ENCODE results near the gene GH1. TPM values are rescaled to one million over a fixed set of nuclear protein-coding genes. Genes with fewer than 3 reads are reported as not detected.

GH1 gene
- polyA plus RNA-seq, 2 of the 4 experiments (the other 2 are of a cell fraction): not detected

DNA sequence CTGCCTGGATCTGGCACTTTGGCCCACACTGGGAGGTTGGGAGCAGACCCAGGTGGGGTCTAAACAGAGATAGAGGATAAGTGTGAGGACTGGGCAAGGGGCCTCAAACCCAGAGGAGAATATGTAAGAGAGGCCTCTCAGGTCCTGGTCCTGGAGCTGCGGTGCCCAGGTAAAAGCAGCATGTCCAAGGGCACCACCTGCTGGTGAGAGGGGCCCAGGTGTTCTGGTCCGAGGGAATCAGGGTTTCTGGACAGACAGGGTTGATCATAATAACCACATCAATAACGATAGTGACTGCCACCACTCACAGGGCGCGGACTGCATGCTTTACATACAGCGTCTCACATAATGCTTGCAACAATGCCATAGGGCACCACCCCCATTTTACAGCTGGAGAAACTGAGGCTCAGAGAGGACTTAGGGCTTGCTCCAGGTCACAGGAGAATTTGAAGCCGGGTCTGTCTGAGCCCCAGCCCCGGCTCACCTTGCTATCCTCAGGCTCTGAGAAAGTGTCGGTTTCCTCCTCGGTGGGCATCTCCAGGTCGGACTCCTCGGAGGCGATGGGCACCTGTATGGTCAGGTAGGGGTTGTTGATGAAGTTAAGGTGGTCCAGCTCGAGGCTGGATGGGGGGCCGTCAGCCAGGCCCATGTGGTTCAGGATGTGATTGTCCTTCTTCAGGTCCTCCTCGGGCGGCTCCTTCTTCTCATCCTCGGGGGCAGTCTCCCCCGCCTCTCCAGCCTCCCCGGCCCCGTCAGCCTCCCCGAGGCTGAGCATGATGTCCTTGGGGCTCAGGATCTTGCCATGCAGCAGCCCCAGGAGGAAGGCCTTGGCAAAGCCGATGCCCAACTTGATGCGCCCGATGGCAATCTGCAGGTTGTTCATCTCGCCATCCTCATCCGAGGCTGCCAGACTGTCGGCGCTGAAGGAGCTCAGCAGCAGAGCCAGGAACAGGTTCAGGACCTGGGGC is 32.6 kb upstream of the GH1 start:
- H3K9me3 ChIP-seq: no peaks in the 10 kb centered on the region
- WGBS (ENCODE audit: missing lambda C conversion rate): 56% methylated on average over 29 of the region's 29 CpGs
- DNase-seq (ENCODE audit: low read depth in 1 of 2, low spot score in 1 of 2) (peak; percentile 59 to 74), ATAC-seq (peak; percentile 30 to 69; a peak in 4 of 6 replicates), FAIRE-seq (no peak)
- H3K4me3 ChIP-seq: no peak overlapping the region
- no peak overlapping the region for H3K27ac ChIP-seq
- TF ChIP-seq RAD21 (conservative IDR thresholded peaks at IDR 0.05 in 1 of 2, IDR thresholded peaks at IDR 0.05 in 1 of 2): peak; percentile 36 to 54; a peak in 3 of 5 replicates
- peak; percentile 42; the same call in 2 of the 3 replicates for TF ChIP-seq SMC3 (IDR thresholded peaks at IDR 0.05)
- TF ChIP-seq MAZ (IDR thresholded peaks at IDR 0.05; ENCODE audit: borderline replicate concordance, low read depth, low read length): no peak
- TF ChIP-seq, protein P1, sequence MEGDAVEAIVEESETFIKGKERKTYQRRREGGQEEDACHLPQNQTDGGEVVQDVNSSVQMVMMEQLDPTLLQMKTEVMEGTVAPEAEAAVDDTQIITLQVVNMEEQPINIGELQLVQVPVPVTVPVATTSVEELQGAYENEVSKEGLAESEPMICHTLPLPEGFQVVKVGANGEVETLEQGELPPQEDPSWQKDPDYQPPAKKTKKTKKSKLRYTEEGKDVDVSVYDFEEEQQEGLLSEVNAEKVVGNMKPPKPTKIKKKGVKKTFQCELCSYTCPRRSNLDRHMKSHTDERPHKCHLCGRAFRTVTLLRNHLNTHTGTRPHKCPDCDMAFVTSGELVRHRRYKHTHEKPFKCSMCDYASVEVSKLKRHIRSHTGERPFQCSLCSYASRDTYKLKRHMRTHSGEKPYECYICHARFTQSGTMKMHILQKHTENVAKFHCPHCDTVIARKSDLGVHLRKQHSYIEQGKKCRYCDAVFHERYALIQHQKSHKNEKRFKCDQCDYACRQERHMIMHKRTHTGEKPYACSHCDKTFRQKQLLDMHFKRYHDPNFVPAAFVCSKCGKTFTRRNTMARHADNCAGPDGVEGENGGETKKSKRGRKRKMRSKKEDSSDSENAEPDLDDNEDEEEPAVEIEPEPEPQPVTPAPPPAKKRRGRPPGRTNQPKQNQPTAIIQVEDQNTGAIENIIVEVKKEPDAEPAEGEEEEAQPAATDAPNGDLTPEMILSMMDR (IDR thresholded peaks at IDR 0.05): peak; percentile 62
- no peak for TF ChIP-seq GATA3 (IDR thresholded peaks at IDR 0.05; ENCODE audit: borderline replicate concordance)
- ChIA-PET CTCF (interaction anchor here (0.8 to 10.0 kb wide), 33 partner anchors 8 to 182 kb away, joined by 3 to 105 read pairs (median 5); partner anchors contain the start of genes CD79B, CSHL1 and GH1), POLR2A (interaction anchor here (0.8 to 1.0 kb wide), 2 partner anchors 32 to 194 kb away, joined by 3 to 4 read pairs; no protein-coding TSS in a partner anchor)
- no peaks in the 10 kb centered on the region for H3K4me1 ChIP-seq
- no peak overlapping the region for H3K4me2 ChIP-seq

DNA sequence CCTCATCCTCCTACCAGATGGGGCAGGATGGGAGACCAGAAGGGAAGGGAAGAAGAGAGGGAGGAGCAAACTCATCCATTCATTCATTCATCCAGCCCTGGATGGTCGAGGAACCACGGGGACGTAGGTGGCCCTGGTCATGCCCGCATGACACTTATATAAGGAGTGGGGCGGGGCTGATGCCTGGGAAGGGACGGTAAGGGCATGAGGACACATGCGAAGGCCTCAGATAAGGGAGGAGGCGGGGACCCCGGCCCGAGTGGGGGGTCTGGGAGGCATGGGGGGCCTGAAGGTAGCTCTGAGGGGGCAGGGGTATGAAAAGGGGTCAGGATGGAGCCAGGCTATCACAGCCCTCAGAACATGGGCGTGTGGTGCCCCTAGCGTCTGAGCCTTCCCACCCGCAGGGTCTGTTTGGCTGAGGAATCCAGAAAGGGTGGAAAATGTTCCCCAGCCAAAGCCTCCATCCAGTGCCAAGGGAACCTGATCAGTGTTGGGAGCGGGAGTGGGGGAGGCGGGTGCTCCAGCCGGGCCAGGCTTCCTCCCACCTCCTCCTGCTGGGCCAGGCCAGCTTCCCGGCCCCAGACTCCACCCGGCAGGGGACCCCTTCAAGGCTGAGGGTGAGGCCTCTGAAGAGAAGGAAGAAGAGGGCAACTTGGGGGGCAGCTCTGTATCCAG is 31.1 kb upstream of the GH1 start:
- ChIA-PET CTCF (interaction anchor here (0.9 to 10.0 kb wide), 19 partner anchors 9 to 92 kb away, joined by 3 to 105 read pairs (median 9); partner anchors contain the start of genes CD79B, CSHL1 and GH1), POLR2A (interaction anchor here (0.8 to 1.0 kb wide), 2 partner anchors 30 to 196 kb away, joined by 3 to 4 read pairs; no protein-coding TSS in a partner anchor)
- H3K4me2 ChIP-seq: no peak overlapping the region
- WGBS (ENCODE audit: missing lambda C conversion rate): 55% methylated on average over 18 of the region's 18 CpGs
- no peak overlapping the region for H3K4me3 ChIP-seq
- no peak for TF ChIP-seq POLR2A (IDR thresholded peaks at IDR 0.05; ENCODE audit: low read length)
- TF ChIP-seq, protein P2, sequence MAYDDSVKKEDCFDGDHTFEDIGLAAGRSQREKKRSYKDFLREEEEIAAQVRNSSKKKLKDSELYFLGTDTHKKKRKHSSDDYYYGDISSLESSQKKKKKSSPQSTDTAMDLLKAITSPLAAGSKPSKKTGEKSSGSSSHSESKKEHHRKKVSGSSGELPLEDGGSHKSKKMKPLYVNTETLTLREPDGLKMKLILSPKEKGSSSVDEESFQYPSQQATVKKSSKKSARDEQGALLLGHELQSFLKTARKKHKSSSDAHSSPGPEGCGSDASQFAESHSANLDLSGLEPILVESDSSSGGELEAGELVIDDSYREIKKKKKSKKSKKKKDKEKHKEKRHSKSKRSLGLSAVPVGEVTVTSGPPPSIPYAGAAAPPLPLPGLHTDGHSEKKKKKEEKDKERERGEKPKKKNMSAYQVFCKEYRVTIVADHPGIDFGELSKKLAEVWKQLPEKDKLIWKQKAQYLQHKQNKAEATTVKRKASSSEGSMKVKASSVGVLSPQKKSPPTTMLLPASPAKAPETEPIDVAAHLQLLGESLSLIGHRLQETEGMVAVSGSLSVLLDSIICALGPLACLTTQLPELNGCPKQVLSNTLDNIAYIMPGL (CRISPR knock-in tag; IDR thresholded peaks at IDR 0.05; ENCODE audit: borderline replicate concordance): no peak
- TF ChIP-seq, protein P1 (IDR thresholded peaks at IDR 0.05): no peak
- no peak for TF ChIP-seq FOSB (CRISPR knock-in tag; IDR thresholded peaks at IDR 0.05)
- TF ChIP-seq CBX8 (IDR thresholded peaks at IDR 0.05): no peak
- no peak for TF ChIP-seq MYC (IDR thresholded peaks at IDR 0.05; ENCODE audit: borderline replicate concordance, low read length)
- no peak for TF ChIP-seq TP53 (CRISPR knock-in tag; IDR thresholded peaks at IDR 0.05)
- no peak for TF ChIP-seq GATA3 (IDR thresholded peaks at IDR 0.05; ENCODE audit: borderline replicate concordance)
- TF ChIP-seq PHF8 (IDR thresholded peaks at IDR 0.05; ENCODE audit: borderline replicate concordance, low read depth): no peak
- TF ChIP-seq ZNF302 (CRISPR knock-in tag; IDR thresholded peaks at IDR 0.05): no peak
- TF ChIP-seq JUNB (IDR thresholded peaks at IDR 0.05): no peak
- TF ChIP-seq NFE2L2 (conservative IDR thresholded peaks at IDR 0.05; ENCODE audit: low read length): no peak
- TF ChIP-seq HOXB5 (CRISPR knock-in tag; IDR thresholded peaks at IDR 0.05): no peak
- TF ChIP-seq NPAS2 (CRISPR knock-in tag; IDR thresholded peaks at IDR 0.05; ENCODE audit: borderline replicate concordance): no peak
- no peak for TF ChIP-seq SMC3 (IDR thresholded peaks at IDR 0.05)
- no peak for TF ChIP-seq CHD4 (IDR thresholded peaks at IDR 0.05; ENCODE audit: borderline replicate concordance)
- TF ChIP-seq, protein P3, sequence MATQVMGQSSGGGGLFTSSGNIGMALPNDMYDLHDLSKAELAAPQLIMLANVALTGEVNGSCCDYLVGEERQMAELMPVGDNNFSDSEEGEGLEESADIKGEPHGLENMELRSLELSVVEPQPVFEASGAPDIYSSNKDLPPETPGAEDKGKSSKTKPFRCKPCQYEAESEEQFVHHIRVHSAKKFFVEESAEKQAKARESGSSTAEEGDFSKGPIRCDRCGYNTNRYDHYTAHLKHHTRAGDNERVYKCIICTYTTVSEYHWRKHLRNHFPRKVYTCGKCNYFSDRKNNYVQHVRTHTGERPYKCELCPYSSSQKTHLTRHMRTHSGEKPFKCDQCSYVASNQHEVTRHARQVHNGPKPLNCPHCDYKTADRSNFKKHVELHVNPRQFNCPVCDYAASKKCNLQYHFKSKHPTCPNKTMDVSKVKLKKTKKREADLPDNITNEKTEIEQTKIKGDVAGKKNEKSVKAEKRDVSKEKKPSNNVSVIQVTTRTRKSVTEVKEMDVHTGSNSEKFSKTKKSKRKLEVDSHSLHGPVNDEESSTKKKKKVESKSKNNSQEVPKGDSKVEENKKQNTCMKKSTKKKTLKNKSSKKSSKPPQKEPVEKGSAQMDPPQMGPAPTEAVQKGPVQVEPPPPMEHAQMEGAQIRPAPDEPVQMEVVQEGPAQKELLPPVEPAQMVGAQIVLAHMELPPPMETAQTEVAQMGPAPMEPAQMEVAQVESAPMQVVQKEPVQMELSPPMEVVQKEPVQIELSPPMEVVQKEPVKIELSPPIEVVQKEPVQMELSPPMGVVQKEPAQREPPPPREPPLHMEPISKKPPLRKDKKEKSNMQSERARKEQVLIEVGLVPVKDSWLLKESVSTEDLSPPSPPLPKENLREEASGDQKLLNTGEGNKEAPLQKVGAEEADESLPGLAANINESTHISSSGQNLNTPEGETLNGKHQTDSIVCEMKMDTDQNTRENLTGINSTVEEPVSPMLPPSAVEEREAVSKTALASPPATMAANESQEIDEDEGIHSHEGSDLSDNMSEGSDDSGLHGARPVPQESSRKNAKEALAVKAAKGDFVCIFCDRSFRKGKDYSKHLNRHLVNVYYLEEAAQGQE (IDR thresholded peaks at IDR 0.05): no peak
- TF ChIP-seq RAD21 (conservative IDR thresholded peaks at IDR 0.05 in 1 of 2, IDR thresholded peaks at IDR 0.05 in 1 of 2): no peak
- no peak for TF ChIP-seq MAZ (IDR thresholded peaks at IDR 0.05; ENCODE audit: borderline replicate concordance, low read depth, low read length)
- no peaks in the 10 kb centered on the region for H3K4me1 ChIP-seq
- no peak overlapping the region for H3K27ac ChIP-seq
- no peaks in the 10 kb centered on the region for H3K9me3 ChIP-seq
- FAIRE-seq (no peak), DNase-seq (ENCODE audit: low read depth in 1 of 2, low spot score in 1 of 2) (no peak), ATAC-seq (no peak)

All from A549 (cell line).